Measurements from ENCODE around the gene DNAH9. TPM values are rescaled to one million over a fixed set of nuclear protein-coding genes. Genes with fewer than 3 reads are reported as not detected.

Gene DNAH9
- polyA plus RNA-seq, 1 donor: 0.52 TPM

DNA sequence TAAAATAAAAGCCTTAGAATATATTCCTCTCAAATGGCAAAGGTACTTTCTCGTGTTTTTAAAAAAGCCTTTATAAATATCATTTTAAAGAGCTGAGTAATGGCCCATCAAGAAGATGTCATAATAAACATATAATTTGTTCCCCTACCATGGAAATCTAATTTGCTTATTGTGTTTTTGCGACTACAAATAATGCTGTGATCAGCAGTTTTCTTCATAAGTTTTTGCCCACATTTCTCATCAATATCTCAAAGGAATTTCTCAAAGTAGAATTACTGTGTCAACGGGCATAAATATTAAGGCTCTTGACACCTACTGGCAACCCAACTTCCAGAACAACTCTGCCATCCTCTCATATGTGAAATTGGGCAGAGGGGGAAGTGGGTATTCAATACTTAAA, 381.5 kb downstream of the DNAH9 start:
- DNase-seq (ENCODE audit: low read depth): no peak

DNA sequence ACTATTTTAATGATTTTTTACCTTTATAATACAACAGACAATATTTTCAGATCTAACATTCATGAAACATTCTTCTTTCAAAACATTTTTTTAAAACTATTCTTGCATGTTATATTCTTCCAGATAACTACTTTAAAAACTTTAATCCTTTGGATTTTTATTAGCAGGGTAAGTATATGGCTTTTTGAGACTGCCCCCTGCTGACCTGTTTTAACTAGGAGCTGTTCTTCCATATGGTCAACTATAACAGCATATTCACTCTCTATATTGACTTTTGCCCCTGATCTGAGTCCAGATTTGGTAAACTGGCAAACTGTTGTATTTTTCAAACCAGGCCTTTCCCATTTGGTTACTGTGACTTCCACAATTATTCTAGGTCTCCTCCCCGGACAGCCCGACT, 382.5 kb downstream of the DNAH9 start:
- DNase-seq (ENCODE audit: low read depth): no peak

DNA sequence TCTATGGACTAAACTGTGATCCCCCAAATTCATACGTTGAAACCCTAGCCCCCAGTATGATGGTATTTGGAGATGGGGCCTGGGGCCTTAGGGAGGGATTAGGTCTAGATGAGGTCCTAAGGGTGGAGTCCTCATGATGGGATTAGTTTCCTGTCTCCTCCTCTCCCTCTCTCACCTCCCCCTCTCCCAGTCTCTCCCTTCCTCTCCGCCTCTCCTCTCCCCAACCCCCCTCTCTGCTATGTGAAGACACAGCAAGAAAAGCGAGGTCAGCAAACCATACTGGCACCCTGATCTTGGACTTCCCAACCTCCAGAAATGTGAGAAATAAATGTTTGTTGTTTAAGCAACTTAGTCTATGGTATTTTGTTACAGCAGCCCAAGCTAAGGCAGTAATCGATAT, 383.6 kb downstream of the DNAH9 start:
- no peak for DNase-seq (ENCODE audit: low read depth)

DNA sequence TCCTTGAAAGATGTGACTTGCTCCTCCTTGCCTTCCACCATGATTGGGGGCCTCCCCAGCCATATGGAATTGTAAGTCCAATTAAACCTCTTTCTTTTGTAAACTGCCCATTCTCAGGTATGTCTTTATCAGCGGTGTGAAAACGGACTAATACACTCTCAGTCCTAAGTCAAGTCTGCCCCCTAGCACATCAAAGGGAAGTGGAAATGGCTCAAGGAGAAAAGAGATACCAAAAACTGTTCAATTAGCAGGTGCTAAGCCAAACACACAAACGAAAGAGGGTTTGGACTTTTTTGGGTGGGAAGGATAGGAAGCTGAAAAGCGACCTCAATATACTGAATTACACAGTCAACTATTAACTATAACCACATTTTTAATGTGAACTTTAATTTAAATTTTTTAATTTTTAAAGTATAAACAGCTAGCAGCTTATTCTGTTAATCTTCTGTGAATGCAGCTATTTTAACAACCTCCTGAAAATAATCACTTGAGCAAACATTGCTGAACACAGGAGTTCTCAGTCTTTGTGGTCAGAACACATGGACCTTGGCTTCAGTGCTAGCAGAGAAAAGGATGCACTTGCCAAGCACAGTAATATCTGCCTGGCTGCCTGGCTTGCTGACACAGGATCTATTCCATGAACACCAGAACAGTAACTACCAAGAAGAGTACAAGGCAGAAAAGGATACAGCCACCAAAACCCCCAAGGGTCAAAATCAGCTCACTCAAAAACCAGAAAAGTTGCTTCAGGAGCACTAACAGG, 388.1 kb downstream of the DNAH9 start:
- no peak for DNase-seq (ENCODE audit: low read depth)

DNA sequence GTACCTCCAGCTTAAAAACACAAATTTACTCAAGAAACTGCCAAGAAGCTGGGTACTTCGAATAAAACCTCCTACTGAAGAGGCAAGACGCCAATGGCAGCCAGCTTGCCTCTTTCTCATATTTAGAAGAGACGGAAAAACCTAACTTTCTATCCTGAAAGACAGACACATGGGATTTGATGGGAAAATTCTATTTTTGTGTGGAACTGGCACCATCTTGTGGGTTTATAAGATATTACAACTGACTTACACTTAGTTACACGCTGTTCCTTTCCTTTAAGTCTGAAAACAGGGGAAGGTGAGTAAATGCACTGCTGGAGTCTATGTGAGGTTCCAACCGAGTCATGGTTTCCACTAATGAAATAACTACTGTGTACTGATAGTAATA, 388.7 kb downstream of the DNAH9 start:
- DNase-seq (ENCODE audit: low read depth): peak; percentile 35

DNA sequence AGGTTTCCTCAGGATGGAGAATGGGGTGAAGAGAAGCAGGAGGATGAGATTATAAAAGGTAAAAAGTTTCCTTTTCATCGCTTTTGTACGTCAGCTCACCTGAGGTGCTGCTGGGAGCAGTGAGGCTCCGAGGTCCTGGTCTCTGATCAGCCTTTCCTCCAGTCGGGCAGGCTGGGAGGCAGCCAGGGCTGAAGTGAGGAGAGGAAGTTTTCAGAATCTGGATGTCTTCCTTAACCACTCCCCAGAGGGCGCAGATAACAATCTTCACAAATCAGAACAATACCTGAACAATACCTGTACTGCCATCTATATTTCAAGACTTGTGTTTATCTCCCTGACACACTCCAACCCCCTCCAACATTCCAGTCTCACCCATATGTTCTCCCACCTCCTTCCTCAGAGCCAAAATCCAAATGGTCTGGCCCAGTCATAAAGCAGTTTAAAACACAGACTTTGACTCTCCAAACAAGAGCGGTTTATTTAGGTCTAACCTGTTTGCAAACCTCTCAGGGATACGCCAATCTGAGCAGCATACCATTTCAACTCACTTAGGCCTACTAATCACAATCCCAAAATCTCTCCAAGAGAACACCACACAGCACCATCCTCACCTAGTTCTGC, 392.2 kb downstream of the DNAH9 start:
- DNase-seq (ENCODE audit: low read depth): no peak

DNA sequence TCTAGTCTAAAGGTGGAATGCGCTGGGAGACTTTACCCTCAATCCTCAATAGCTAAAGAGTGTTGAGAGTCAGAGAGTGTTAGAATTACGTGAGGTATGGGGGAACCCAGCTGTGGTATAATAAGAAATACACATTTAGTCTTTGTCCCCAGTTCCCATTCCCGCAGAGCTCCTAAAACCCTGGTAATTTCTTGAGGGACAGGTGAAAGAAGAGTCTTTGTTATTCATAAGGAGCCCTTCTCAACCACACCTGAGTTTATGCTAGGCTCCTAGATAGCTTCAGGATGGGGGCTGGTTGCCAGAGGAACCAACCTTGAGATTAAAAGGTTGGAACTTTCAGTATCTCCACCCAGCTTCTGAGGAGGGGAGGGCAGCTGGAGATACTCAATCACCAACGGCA, 393.2 kb downstream of the DNAH9 start:
- DNase-seq (ENCODE audit: low read depth): no peak

DNA sequence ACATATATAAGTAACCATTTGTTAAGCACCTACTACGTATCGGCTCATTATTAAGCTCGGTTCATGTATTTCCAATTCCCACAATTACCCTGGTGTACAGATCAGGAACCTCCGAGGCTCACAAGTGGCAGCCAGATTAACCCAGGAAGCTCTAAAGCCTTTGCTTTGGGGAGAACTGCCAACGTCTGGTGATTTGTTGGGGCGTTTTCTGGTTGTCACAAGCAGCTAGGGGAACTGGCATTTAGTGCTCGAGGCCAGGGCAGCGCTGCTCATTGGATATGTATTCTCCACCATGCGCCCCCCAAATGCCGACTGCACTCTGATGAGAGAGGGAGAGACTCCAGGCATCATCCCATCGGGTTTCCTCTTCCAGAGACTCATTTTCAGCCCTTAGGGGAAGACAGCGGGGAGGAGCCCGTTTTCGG, 398.5 kb downstream of the DNAH9 start:
- DNase-seq (ENCODE audit: low read depth): no peak

DNA sequence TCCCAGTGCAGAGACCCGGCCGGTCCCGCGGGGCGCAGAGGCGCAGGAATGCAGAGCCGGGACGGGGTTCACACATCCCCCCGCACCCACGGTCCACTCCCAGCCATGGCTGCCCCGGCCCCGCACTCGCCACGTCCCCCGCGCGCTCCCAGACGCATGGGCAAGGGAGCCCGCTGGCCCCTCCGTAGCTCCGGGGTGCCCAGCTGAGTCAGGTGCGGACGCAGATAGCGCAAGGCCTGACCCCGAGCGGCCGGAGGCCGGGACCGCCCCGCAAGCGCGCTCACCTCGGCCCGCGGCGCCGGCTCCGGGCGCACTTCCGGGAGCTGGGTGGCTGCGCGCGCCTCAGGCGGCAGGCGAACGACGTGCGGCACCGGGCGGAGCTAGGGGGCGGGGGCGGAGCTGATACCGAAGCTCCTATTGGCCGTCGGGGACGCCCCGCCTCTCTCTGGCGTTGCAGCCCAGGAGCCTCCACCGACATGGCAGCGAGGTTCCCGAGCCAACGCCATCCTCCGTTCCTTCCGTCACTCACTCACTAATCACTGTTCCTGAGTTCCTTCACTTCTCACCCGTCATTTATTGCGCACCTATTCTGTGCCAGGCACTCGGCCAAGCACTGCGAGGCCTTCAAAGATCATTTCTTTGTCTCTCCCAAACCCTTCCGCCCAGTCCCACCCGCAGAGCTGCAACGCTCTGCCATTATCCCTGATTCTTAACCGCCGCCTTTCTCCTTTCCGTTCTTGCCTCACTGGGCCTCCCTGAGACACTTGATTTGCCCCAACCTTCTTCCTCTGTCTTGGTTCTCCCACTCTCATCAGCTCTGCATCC, 399.1 kb downstream of the DNAH9 start, which contains the start of gene ZNF18:
Gene ZNF18, minus strand, starts transcription at position 329 of the 825 bp plus-strand sequence. CDS start 4,646 bp downstream, outside the sequence.
- peak; percentile 84 for DNase-seq (ENCODE audit: low read depth)

DNA sequence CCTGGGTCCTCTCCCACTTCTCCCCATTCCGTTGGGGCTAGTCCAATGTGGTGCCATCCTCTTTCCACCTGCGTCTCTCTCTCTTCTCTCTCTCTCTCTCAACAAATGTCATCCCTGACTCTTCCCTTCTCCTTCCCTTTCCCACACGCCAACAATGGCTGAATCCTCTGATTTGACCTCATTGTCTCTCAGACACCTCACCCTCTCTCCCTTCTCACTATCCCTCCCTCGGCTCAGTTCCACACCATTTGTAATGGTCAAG, 399.6 kb downstream of the DNAH9 start:
- no peak for DNase-seq (ENCODE audit: low read depth)

DNA sequence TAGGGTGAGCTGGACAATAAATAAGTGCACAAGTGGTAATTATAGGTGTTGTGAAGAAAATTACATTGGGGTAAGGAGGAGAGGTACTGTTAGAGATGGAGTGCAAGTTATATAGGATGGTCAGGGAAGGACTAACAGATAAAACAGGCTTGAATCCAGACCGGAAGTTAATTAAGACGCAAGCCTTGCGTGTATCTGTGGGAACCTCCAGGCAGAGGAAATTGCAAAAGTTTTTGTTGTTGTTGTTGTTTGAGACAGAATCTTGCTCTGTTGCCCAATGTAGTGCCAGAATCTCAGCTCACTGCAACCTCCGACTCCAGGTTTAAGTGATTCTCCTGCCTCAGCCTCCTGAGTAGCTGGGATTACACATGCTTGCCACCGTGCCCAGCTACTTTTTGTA, 401.4 kb downstream of the DNAH9 start:
- DNase-seq (ENCODE audit: low read depth): no peak

DNA sequence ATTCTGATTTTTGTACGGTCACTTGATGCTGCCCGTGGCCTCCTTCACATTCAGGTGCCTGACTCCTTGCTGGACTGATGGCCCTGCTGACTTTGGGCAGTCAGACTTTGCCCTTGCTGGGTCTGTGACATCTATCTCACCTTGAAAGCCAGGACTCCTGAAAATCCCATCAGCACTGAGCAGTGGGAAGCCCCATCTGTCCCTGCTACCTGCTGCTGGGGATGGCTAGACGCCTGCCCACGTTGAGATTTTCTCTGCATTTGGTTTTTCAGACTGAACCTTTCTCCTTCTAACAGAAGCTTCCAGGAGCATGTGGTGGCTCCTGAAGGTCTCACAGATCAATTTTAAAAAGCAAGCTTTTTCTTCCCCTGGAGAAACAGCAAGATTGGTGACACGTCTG, 409.2 kb downstream of the DNAH9 start:
- no peak for DNase-seq (ENCODE audit: low read depth)

Data from forelimb muscle (tissue), 1 donor.